Suprapubic skin (tissue), 4 donors: Measurements from ENCODE around the gene IL1B.

Source experiments
- POLR2A ChIP-seq, 2 donors: fragments of 450-650 bp; IDR thresholded peaks; one replicate each; pipeline ENCODE4 v1.6.1; 2017; ENCODE audit warnings: antibody characterized with exemption in 2 of 2, mild to moderate bottlenecking in 2 of 2, moderate library complexity in 2 of 2
- POLR2AphosphoS5 ChIP-seq, 3 donors: sonication (generic); formaldehyde crosslinking; IDR thresholded peaks; one replicate each; pipeline ENCODE4 v1.6.1; 2017; ENCODE audit warnings: antibody characterized with exemption in 3 of 3
- TF ChIP-seq, protein P1 (sequence below), 2 donors: fragments of 200-600 bp in 1 of 2; fragments of 450-650 bp in 1 of 2; sonication (generic) in 1 of 2; IDR thresholded peaks; one replicate each; pipeline ENCODE4 v1.5.1; 2016 to 2019; ENCODE audit warnings: antibody characterized with exemption in 2 of 2, mild to moderate bottlenecking in 1 of 2, moderate library complexity in 1 of 2

DNA sequence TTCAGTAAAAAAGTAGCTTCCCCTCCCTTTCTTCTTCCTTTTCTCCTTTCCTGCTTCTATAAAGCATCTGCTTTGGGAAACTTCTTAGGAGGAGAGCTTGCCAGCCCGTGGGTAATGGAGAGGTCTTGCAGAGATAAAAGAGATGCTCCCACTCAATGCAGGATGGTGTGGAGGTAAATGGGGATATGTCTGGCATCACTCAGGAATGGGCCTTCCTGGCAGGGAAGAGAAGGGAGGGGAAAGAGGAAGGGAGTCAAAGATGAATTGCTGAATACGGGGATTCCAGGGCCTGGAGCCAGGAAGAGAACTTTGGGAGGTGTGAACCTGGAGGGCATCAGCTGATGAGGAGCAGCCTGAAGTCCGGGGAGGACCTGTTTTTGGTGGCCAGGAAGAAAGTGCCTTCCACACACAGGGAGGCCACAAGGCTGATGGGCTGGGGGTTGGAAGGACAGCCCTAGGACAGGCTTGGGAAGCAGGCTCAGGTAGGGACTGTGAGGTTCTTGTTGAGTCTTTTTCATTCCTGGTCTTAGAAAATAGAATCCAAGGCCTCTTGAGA is 25.2 kb downstream of the IL1B start:
- TF ChIP-seq, protein P1, sequence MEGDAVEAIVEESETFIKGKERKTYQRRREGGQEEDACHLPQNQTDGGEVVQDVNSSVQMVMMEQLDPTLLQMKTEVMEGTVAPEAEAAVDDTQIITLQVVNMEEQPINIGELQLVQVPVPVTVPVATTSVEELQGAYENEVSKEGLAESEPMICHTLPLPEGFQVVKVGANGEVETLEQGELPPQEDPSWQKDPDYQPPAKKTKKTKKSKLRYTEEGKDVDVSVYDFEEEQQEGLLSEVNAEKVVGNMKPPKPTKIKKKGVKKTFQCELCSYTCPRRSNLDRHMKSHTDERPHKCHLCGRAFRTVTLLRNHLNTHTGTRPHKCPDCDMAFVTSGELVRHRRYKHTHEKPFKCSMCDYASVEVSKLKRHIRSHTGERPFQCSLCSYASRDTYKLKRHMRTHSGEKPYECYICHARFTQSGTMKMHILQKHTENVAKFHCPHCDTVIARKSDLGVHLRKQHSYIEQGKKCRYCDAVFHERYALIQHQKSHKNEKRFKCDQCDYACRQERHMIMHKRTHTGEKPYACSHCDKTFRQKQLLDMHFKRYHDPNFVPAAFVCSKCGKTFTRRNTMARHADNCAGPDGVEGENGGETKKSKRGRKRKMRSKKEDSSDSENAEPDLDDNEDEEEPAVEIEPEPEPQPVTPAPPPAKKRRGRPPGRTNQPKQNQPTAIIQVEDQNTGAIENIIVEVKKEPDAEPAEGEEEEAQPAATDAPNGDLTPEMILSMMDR (IDR thresholded peaks at IDR 0.05) = no peak
- TF ChIP-seq POLR2AphosphoS5 (IDR thresholded peaks at IDR 0.05) = no peak
- TF ChIP-seq POLR2A (IDR thresholded peaks at IDR 0.05) = no peak
